ENCODE measurements around the gene CFAP53.

DNA sequence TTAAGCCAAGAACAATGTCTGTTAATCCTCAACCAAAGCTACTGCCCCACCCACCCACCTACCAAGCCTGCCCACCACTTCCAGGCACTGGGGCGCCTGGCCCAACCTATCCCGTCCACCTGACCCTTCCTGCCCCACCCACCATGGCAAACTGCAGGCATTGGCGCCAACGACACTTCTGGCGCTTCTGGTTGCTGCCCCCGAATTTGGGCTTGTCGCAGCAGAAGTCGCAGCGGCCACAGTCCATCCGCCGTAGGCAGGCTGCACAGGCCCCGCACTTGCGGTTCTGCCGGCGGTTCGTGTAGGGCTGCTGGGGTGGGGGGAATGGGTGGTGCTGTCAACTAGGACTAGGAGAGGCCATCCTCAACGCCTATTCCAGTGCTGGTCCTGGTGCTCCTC lies 7.7 kb upstream of the CFAP53 start:
- no peak for TF ChIP-seq POLR2A (IDR thresholded peaks at IDR 0.05; ENCODE audit: low read length)
- TF ChIP-seq NR3C1 (IDR thresholded peaks at IDR 0.05), result no peak
- TF ChIP-seq CHD4 (IDR thresholded peaks at IDR 0.05; ENCODE audit: borderline replicate concordance), result no peak
